Adrenal gland (tissue), 12 donors: ENCODE measurements around the gene KRTAP4-4. TPM values are rescaled to one million over a fixed set of nuclear protein-coding genes. Genes with fewer than 3 reads are reported as not detected.
"Not testable (repeated sequence)": the region's sequence is repeated elsewhere in the genome, so short reads cannot be mapped to it uniquely, and the experiment has no call there.

Experiments
- DNase-seq, 7 donors: peaks; one replicate each; pipeline ENCODE4 v3.0.0-alpha.2; 2019 to 2020
- H3K27ac ChIP-seq, 5 donors: fragments of 200-600 bp; sonication (generic) in 4 of 5; 1 replicate in 3 of 5; 2 replicates in 2 of 5; pipeline versions ENCODE4 v1.5.1 to v1.8.0; 2016 to 2020; ENCODE audit warnings: mild to moderate bottlenecking in 1 of 5
- H3K27me3 ChIP-seq: fragments of 200-600 bp; 2 replicates; pipeline ENCODE4 v1.8.0; 2021
- H3K36me3 ChIP-seq, 2 donors: fragments of 200-600 bp; replicated peaks in 1 of 2; 1 replicate in 1 of 2; 2 replicates in 1 of 2; pipeline versions ENCODE4 v1.5.1 to v1.8.0; 2018 to 2022
- H3K4me1 ChIP-seq, 2 donors: fragments of 200-600 bp; replicated peaks in 1 of 2; 1 replicate in 1 of 2; 2 replicates in 1 of 2; pipeline versions ENCODE4 v1.5.1 to v1.8.0; 2018 to 2021
- H3K4me3 ChIP-seq, 4 donors: fragments of 200-600 bp; sonication (generic) in 3 of 4; one replicate each; pipeline ENCODE4 v1.5.1; 2016 to 2018
- H3K9me3 ChIP-seq, 3 donors: fragments of 200-600 bp; sonication (generic) in 1 of 3; replicated peaks in 1 of 3; 1 replicate in 2 of 3; 2 replicates in 1 of 3; pipeline versions ENCODE4 v1.5.1 to v1.8.0; 2016 to 2021
- POLR2A ChIP-seq, 2 donors: fragments of 450-650 bp; IDR thresholded peaks; one replicate each; pipeline ENCODE4 v1.6.1; 2017; ENCODE audit warnings: antibody characterized with exemption in 2 of 2, mild to moderate bottlenecking in 2 of 2, moderate library complexity in 1 of 2
- WGBS, 4 donors: extraction: QIAGEN DNeasy Blood & Tissue Kit in 2 of 4; methylation state at CpG; one replicate each; pipeline versions ENCODE4 v1.1.5 to v1.1.7; 2013 to 2017; 5-methylcytosine and 5-hydroxymethylcytosine counted together
- intact Hi-C, 2 donors: fragments of 100-400 bp; cut with DNase I; formaldehyde crosslinking; loops; one replicate each; pipeline versions ENCODE4 v1.14.1 to v1.15.0; 2022 to 2023
- polyA plus RNA-seq, 3 donors: library from polyadenylated mRNA; stranded (reverse); fragments of 200-250 nt in 2 of 3; fragments of 350-450 nt in 1 of 3; fragmentation: Illumina TruSeq in 1 of 3; extraction: RNeasy Lipid Tissue Mini Kit (QIAGEN cat#74804) in 1 of 3; gene quantifications; one replicate each; pipeline ENCODE4 v1.2.3, GENCODE V29; 2013 to 2014
- total RNA-seq, 9 donors: library from RNA; depleted of rRNA in 4 of 9; stranded (reverse); fragments of >200 nt in 4 of 9; fragments of 120-200 nt in 1 of 9; fragmentation: NEBNext Ultra II Directional in 1 of 9; extraction: Animal tissue kit (Norgen Biotek cat#: 25700) in 1 of 9; gene quantifications; one replicate each; pipeline versions ENCODE4 v1.1.0 to v1.2.4, GENCODE V29; 2013 to 2023
- TF ChIP-seq, protein P1 (sequence below), 6 experiments: fragments of 450-650 bp in 4 of 6; fragments of 200-600 bp in 2 of 6; sonication (generic) in 1 of 6; IDR thresholded peaks; 1 replicate in 5 of 6; 2 replicates in 1 of 6; pipeline versions ENCODE4 v1.5.1 to v1.8.0; 2016 to 2021; ENCODE audit warnings: antibody characterized with exemption in 6 of 6, mild to moderate bottlenecking in 2 of 6, moderate library complexity in 1 of 6
- donor health status: healthy with polysubstance abuse.
- donor health status: Bipolar disorder and iron deficiency.
- donor health status: DM: yes; HTN: yes; CAD: no.
- donor health status: DM: no; HTN: no; CAD: no.
- donor health status: DM: no; HTN: no; CAD: no.
- donor health status: DM: yes; HTN: yes; CAD: no.

Gene KRTAP4-4
- total and polyA plus RNA-seq, 12 donors: not detected

- H3K4me3 ChIP-seq: no peak overlapping the region
- no peak for DNase-seq
- 66 to 84% (median 72%) methylated on average over 2 of the region's 2 CpGs for whole genome bisulfite sequencing, 4 donors
- H3K27ac ChIP-seq: no peak overlapping the region
- H3K9me3 ChIP-seq: no peaks in the 10 kb centered on the region
- intact Hi-C loops: no loop called here
- no peaks in the 10 kb centered on the region for H3K36me3 ChIP-seq
- H3K27me3 ChIP-seq: peaks cover 12% of the 10 kb centered on the region
- H3K4me1 ChIP-seq: no peaks in the 10 kb centered on the region
- no peak for TF ChIP-seq POLR2A (IDR thresholded peaks at IDR 0.05)
- TF ChIP-seq, protein P1, sequence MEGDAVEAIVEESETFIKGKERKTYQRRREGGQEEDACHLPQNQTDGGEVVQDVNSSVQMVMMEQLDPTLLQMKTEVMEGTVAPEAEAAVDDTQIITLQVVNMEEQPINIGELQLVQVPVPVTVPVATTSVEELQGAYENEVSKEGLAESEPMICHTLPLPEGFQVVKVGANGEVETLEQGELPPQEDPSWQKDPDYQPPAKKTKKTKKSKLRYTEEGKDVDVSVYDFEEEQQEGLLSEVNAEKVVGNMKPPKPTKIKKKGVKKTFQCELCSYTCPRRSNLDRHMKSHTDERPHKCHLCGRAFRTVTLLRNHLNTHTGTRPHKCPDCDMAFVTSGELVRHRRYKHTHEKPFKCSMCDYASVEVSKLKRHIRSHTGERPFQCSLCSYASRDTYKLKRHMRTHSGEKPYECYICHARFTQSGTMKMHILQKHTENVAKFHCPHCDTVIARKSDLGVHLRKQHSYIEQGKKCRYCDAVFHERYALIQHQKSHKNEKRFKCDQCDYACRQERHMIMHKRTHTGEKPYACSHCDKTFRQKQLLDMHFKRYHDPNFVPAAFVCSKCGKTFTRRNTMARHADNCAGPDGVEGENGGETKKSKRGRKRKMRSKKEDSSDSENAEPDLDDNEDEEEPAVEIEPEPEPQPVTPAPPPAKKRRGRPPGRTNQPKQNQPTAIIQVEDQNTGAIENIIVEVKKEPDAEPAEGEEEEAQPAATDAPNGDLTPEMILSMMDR (IDR thresholded peaks at IDR 0.05): no peak
Observed at GRCh38 chr17:41151525-41151924, 9.0 kb downstream of the KRTAP4-4 start.

DNA sequence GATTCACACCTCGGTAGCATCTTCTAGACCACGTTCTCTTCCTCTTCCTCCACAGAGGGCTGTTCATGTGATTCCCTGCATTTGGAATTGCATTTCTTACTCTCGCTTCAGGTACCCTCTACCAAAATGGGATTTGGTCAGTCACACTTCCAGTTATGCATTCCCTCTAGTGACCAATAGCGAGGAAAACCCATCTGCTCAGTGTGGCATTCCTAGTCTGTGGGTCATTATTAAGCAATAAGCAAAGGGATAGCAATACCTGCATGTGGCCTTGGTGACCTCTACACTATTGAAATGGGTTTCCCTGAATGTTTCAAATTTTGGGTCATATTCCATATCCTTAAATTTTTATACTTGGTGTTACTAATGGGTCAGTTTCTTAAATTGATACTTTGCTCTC is 10.5 kb downstream of the KRTAP4-4 start:
- no peaks in the 10 kb centered on the region for H3K36me3 ChIP-seq
- 82 to 86% (median 83%) methylated on average over 4 of the region's 4 CpGs for WGBS, 4 donors
- peaks cover 11% of the 10 kb centered on the region for H3K27me3 ChIP-seq
- H3K27ac ChIP-seq: no peak overlapping the region
- H3K9me3 ChIP-seq: no peaks in the 10 kb centered on the region
- no peak for DNase-seq
- no peaks in the 10 kb centered on the region for H3K4me1 ChIP-seq
- TF ChIP-seq POLR2A (IDR thresholded peaks at IDR 0.05): no peak
- TF ChIP-seq, protein P1 (IDR thresholded peaks at IDR 0.05): no peak
- no peak overlapping the region for H3K4me3 ChIP-seq
- intact Hi-C loops: no loop called here

DNA sequence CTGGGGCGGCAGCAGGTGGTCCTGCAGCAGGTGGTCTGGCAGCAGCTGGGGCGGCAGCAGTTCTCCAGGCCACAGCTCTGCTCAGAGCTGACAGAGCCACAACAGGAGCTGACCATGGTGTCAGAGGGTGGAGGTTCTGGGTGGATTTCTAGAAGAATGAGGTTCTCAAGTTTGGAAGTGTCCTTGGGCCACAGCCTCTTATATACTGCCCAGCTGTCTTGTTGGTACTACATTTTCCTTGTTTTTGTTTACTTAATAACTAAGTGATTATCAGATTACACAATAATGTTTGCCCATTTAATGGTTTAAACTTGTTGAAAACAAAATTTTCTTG is 10.9 kb downstream of the KRTAP4-4 start, which contains the start of gene KRTAP4-5:
Gene KRTAP4-5 (minus strand): TSS at position 174 of the 334 bp plus-strand sequence. CDS start 58 bp downstream, at position 116.
- Histone ChIP-seq H3K4me1 (no peaks in the 10 kb centered on the region), H3K9me3 (no peaks in the 10 kb centered on the region), H3K27ac (no peak within 1 kb of the TSS), H3K36me3 (no peaks in the 10 kb centered on the region), H3K4me3 (no peak within 1 kb of the TSS), H3K27me3 (peaks cover 6% of the 10 kb centered on the region)
- intact Hi-C loops: no loop called here
- no peak for DNase-seq
- 29 to 90% (median 71%) methylated on average over 1 to 2 of the region's 2 CpGs for WGBS, 4 donors
- TF ChIP-seq, protein P1 (IDR thresholded peaks at IDR 0.05): no peak
- no peak for TF ChIP-seq POLR2A (IDR thresholded peaks at IDR 0.05)

- H3K9me3 ChIP-seq, intact Hi-C loops, H3K36me3 ChIP-seq, H3K27me3 ChIP-seq, H3K4me3 ChIP-seq, H3K27ac ChIP-seq, DNase-seq, H3K4me1 ChIP-seq: not testable (repeated sequence)
- WGBS, 4 donors: 71 to 85% (median 79%) methylated on average over 8 to 10 of the region's 10 CpGs
Observed at GRCh38 chr17:41148971-41149651, 11.4 kb downstream of the KRTAP4-4 start.
